G401 (cell line): ENCODE measurements around the gene GATA2. TPM values are rescaled to one million over a fixed set of nuclear protein-coding genes. Genes with fewer than 3 reads are reported as not detected.

Source experiments
- DNase-seq: peaks from one replicate; pipeline ENCODE4 v3.0.0-alpha.2; 2015; ENCODE audit warnings: low spot score
- in situ Hi-C: cut with HindIII; loops from 2 replicates; pipeline ENCODE4 v1.10.0; 2016; ENCODE audit warnings: low sequenced_read_pairs, mixed read lengths
- total RNA-seq: library from RNA; depleted of rRNA; stranded (reverse); fragments of >200 nt; shearing (Covaris generic); gene quantifications from 2 replicates; pipeline ENCODE4 v1.2.3, GENCODE V29; 2014

GATA2 gene
- total RNA-seq, 1 experiment from 2014 or later: 85.0 TPM

DNA sequence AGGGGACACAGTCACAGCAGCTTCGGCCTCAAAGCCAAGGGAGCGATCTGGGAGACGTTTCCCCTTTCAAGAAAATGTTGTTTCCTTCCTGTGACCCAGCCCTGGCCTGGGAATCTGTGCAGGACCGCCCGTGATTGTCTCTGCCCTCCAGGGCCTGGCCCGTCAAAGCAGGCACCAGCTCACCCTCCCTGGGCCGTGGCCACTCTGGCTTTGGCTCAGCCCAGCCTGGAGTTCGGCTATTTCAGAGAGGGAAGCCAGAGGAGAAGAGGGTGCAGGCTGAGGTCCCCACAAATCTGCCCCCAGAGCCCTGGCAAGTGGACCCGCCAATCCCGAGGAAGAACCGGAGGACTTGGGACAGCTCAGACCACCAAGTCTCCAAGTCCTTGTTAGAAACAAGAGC lies 12.7 kb downstream of the GATA2 start:
- in situ Hi-C loops: no loop called here
- DNase-seq: no peak

DNA sequence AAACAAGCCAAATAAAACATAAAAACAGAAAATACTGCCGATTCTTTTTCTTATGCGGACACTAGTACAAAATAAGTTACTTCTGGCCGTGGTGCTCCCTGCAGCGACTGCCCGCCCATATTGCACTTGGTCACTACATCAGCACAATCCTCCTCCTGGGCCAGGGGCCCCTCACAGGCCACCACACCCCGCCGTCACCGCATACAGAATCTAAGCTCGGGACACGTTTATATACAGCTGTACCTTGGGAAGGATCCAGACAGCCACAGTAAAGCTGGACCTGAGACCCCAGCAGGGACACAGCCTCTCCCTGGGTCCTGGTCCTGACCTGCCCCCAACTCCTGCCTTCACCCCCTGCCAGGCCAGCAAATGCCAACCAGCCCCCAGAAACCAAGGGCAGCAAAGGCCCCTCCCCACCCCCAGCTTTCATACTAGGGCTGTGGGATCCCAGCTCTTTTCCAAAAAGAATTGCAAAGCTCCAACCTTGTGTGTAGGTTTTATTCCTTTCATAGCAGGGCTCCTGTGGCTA lies 13.4 kb downstream of the GATA2 start:
- in situ Hi-C loops: no loop called here
- no peak for DNase-seq

DNA sequence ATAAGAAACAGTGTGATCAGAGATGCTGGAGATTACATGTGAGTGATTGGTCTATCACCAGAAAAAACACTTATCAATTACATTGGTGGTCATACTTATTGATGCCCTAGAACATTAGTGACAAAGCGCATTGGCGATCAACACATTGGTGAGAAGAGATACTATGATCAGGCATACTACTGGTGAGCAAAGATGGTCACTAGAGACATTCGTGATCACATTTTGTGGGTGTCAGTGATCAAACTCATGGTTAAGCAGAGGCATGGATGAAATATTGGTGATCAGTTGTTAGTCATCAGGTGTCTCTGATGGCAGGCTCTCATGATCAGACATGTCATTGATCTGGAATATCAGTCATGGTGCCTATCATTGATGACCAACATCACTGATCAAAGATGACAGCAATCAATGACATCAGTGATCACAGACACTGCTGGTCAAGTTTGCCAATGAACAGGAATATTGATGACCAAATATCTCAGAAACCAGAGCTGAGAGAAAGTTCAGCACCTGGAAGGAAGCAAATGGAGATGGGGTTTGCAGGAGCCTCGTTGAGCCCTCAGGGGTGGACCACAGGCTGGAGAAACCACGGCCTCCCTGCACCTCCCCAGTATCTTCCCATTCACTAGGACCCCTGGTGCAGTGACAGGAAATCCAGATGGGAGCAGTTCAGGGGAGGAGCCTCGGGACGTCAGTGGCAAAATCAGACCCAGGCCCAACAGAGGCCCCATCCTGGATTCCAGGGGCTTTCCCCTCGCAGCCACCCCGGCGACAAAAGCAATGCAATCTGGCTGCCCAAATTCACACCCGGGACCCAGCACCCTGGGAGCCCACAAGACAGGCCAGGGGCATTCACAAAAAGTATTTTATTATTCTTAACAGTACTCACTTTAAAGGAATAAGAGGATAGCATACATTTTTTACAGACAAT lies 14.2 kb downstream of the GATA2 start:
- DNase-seq: no peak
- in situ Hi-C loops: no loop called here

DNA sequence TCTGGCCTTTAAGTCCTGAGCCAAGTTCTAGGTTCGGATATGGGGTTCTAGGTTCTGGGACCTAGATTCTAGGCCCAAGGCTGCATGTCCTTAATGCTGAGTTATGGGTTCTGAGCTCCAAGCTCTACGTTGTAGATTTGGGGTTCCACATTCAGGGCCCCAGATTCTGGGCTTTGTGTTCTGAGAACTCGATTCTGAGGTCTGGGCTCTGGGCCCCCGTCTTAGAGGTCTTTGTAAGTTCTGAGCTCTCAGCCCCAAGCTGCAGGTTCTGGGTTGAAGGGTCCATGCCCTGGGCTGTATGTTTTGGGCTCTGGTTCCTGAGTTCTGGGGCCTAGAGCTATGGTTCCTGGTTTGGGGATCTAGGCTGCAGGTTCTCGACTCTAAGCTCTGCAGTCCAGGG lies 16.3 kb downstream of the GATA2 start:
- in situ Hi-C loops: no loop called here
- DNase-seq: no peak

DNA sequence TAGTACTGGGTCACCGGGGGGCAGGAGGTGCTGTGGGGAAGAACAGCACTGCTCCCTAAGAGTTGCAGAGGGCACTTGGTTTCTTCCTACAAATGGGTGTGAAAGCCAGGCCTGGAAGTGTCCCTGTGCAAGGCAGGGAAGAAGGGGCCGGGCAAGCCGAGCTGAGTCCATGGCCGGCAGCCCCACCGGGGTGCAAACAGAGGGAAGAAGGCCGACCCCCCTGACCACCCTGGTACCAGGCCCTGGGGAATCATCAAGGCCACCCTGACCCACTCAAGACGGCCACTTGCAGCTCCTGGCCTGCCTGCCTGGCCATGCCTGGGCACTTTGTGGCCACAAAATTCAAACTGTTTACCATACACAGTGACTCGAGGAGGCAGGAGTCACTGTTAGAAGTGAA lies 17.6 kb downstream of the GATA2 start:
- in situ Hi-C loops: no loop called here
- DNase-seq: no peak

DNA sequence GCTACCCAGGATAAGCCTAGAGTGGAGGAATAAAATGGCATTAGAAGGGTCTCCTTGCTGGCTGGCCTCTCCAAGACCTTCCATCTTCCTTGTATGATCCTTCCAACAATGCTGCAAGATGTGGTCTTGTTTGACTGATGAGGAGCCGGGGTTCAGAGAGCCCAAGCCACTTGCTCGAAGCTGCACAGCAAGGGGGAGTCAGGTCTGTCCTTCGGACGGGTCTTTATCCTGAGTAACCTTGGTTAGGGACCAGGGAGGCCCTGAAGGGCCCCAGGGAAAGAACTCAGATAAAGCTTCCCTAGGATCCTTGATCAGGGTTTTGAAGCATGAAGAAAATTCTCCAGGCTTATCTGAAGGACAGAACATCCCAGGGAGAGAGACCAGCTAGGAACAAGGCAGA lies 19.3 kb downstream of the GATA2 start:
- in situ Hi-C loops: no loop called here

DNA sequence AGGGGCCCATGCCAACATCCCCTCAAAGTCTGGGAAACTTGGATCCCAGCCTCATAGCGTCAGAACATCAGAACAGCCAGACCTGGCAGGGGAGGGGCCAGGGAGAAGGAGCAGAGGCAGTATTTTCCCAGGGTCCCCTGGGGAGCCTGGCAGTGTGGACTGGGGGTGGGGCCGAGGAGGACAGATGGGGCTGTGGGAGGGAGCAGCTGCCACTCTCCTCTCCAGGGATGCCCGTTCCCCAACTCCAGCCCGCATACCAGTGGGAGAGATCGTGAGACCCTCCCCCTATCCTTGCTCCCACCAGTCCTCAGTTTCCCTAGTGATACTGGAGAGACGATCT lies 19.9 kb downstream of the GATA2 start:
- no peak for DNase-seq
- in situ Hi-C loops: no loop called here

More for the DNA sequence above, 19.3 kb downstream of the GATA2 start:
- DNase-seq: no peak

DNA sequence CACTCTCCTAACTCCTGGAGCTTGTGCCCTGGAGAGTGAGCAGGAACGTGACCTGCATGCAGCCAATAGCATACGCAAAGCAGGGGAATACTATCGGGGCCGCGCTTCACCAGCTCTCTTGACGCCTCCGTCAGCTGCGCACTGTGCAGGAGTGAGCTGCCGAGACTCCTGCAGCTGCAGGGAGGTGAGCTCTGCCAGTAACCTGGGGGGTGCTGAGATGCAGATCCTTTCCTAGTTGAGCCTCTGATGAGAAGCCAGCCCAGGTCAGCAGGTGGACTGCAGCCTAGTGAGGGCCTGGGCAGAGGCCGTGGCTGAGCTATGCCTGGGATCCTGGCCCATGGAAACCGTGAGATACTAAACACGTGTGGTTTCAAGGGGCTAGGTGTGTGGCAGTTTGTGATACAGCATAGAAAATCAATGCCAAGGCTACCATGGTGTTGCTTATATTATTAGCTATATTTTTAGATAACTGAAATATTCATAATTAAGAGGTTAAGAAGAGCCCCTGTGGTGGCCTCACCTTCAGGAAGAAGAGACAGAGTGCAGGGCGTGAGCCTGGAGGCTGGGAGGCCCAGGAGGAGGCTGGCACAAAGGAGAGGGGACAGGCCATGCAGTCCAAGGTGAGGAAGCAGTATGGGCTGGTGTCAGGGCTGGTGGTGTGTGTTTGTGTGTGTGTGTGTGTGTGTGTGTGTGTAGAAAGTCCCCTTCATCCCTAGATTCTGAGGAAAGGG lies 20.4 kb downstream of the GATA2 start:
- DNase-seq: no peak
- in situ Hi-C loops: no loop called here

DNA sequence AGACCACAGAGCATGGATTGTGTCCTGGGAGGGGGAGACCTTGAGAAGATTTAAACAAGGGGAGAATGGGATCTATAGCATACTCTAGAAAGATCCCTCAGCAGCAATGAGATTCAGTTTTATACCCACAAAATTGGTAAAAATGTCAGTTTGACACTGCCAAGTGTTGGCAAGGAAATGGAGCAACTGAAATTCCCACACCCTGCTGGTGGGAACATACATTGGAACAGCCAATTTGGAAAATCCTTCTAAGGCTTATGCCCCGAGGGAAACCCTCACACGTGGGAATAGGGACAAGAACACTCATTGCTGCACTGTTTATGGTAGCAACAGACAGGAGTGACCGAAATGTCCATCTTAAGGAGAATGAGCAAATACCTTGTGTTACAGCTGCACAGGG lies 21.3 kb downstream of the GATA2 start:
- in situ Hi-C loops: no loop called here
- DNase-seq: no peak

DNA sequence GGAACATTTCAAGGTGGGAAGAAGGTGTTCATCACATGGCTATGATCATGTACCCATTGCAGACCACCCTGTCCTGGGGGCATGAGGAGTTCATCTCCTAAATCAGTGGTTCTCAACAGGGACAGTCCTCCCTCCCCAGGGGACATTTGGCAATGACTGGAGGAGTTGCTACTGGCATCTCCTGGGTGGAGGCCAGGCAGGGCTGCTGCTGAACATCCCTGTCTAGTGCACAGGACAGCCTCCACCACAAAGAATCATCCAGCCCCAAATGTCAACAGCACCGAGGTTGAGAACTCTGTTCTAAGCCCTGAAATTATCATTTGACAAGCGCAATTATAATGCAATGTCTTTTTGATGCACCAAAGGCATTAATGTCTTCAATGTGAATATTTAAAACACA lies 21.9 kb downstream of the GATA2 start:
- DNase-seq: no peak
- in situ Hi-C loops: no loop called here

DNA sequence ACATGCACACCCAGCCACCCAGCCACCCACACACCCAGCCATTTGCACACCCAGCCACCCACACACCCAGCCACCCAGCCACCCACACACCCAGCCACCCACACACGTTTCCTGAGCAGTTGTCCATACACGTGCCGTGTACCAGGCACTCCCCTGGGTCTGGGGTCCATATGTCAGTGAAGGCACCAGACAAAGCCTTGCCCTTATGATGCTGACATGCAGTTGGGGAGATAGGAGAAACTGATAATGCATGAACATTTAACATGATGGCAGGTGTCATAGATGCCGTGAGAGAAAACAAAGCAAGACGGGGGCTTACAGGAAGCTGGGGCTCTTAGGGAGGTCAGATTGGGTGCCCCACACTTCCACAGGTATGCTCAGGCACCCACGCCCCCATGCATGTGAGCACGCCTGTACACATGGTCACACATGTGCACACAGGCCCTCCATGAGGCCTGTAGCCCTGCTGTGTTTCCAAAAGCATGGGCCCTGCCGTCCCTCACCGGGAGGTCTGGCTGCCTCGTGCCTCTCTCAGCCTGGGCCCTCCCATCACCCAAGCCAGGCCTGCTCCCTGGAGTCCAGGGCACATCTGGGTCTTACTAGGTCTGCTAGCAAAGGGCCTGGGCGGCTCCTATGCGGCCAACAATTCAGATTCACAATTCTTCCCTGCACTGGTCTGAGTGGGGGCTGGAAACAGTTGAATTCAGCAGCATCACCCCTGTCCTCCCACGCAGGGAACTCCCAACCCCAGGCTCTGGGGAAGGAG lies 22.7 kb downstream of the GATA2 start:
- no peak for DNase-seq
- in situ Hi-C loops: no loop called here

DNA sequence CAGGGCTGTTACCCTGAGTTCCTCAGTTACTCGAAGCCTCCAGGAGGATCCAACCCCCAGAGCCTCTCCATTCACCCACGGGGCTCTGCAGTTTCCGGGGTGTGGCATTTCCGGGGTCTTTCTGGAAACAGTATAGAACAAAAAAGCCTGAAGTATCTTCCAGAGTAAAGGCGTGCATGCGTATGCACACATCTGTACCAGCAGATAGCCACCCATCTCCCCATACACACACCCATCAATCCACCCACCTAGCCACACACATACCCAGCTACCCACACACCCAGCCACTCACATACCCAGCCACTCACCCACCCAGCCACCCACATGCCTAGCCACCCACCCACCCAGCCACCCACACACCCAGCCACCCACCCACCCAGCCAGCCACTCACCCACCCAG lies 23.4 kb downstream of the GATA2 start:
- in situ Hi-C loops: no loop called here
- DNase-seq: no peak

DNA sequence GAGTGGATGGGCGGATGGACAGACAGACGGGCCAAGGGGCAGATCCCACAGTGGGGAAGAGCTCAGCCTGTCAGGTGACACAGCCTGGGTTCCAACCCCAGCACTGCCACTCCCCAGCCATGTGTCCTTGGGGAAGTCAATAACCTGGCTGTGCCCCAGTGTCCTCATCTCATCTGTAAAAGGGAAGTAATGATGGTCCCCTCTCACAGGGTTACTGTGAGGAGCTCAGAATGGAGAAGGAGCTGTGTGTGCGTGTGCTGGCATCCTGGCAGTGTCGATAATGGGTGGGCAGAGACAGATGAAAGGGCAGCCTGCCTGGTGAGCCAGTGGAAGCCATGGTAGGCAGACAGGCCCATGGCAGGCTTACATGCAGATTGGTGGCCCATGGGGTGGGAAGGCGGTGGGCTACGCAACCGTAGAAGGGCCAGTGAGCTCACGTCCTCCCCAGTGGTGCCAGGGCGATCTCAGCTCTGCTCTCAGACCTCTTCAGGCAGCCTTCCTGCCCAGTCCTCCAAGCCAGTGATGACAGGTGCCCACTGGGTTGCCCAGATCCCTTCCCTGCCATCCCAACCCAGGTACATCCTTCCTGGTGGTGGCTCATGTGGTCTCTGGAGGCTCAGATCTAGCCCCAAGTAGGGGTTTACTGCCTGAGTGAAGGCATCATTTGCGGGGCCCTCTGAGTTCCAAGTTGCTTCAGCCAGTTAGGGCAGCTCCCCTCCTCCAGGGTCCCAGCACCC lies 24.0 kb downstream of the GATA2 start:
- no peak for DNase-seq
- in situ Hi-C loops: no loop called here

DNA sequence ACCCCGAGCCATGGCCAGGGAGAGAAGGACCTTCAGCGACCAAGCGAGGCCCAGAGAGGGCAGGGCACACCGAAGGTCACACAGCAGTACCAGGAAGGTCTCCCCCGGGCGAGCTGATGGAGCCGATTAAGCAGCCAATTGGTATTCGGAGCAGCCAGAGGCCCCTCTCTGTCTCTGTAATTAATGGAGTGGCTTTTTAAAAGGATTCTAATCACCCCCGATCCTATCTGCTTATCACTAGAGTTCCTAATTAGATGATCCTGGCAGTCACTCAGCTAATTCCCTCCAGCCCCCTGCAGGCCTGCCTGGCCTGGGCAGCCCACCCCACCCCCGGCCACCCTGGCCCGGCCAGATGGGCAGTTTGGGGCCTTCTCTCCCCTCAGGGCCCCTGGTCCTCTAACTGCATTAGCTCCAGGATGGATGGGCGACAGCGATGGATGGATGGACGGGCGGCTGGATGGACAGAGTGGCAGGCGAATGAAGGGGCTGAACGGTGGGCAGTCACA lies 24.7 kb downstream of the GATA2 start:
- no peak for DNase-seq
- in situ Hi-C loops: no loop called here

DNA sequence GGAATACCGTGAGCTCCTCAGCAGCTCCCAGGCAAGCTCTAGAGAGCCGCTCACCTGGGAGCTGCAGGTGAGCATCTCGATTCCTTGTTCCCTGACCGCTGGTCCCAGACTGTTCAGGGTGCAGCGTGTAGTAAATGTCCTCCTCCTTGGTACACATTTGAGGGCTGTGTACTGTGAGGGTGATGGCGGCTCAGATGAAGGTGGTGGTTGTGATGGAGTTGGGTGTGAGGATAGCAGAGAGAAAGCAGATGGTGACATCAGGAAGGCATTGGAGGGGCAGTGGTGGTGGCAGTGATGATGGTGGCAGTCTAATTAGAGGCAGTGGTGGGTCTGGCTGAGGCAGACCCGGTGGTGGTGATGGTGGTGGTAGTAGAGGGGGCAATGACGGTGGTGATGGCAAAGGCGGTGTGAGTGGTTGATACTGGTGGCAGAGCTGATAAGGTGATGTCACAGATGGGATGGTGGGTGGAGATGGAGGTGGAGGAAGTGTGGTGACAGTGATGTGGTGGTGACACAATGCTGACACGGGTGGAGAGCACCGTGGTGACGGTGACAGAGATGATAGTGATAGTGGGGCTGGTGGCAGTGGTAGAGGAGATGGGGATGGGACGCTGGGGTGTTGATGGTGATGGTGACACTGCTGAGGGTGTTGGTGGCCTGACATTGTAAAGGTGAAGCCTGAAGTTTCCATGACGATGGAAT lies 26.0 kb downstream of the GATA2 start, which contains the start of gene DNAJB8:
TSS of gene DNAJB8 (minus strand) at position 51 of the 702 bp plus-strand sequence. CDS start 3,645 bp downstream, outside the sequence.
- in situ Hi-C loops: no loop called here
- no peak for DNase-seq

DNA sequence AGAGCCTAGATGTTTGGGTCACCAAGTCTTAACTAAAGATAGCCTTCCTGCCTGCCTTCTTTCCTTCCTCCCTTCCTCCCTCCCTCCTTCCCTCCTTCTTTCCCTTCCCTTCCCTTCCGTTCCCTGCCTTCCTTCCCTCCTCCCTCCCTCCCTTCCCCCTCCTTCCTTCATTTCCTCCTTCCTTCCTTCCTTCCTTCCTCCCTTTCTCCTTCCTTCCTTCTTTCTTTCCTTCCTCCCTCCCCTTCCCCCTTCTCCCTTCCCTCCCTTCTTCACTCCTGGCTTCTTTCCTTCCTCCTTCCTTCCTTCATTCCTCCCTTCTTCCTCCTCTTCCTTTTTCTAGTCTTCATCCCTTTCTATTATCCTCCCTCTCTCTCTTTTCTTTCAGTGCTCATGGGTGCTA lies 28.3 kb downstream of the GATA2 start:
- in situ Hi-C loops: no loop called here

DNA sequence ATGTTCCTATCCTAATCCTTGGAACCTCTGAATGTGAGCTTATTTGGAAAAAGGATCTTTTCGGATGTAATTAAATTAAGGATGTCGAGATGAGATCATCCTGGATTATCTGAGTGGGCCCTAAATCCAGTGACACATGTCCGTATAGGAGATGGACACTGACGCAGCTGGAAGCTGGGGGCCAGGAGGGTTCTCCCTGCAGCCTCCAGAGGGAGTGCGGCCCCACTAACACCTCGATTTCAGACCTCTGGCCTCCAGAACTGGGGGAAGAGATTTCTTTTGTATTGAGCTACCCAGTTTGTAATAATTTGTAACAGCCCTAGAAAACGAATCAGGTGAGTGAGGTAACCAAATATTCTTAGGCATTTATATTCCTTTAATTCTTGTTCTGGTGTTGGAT lies 28.8 kb downstream of the GATA2 start:
- no peak for DNase-seq
- in situ Hi-C loops: no loop called here

More for the DNA sequence above, 28.3 kb downstream of the GATA2 start:
- no peak for DNase-seq

DNA sequence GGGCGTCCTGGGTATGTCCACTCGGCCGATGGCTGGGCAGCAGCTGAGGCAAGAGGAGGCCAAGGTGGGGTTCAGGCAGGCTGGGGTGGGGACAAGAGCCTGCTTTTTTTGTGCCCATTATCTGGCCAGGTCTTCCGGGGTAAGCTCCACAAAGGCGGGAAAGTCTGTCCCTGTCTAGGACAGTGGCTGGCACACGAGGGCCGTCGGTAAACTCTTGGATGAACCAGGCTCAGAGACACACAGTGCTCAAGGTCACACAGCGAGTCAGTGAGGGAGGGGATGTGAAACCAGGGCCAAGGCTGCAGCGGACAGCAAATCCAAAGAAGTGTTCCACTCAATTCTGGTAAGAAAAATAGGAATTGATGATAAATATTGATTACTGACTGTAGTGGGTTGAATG lies 29.2 kb downstream of the GATA2 start:
- in situ Hi-C loops: no loop called here
- DNase-seq: no peak
